CD4-positive, alpha-beta T cell treated with Interleukin-17A for 4 hours (primary cell): Measurements from ENCODE around the gene CNTN6.

Experiments used
- DNase-seq: peaks from one replicate; pipeline ENCODE4 v3.0.0-alpha.2; 2020; ENCODE audit warnings: mixed read lengths

The CNTN6 gene

DNA sequence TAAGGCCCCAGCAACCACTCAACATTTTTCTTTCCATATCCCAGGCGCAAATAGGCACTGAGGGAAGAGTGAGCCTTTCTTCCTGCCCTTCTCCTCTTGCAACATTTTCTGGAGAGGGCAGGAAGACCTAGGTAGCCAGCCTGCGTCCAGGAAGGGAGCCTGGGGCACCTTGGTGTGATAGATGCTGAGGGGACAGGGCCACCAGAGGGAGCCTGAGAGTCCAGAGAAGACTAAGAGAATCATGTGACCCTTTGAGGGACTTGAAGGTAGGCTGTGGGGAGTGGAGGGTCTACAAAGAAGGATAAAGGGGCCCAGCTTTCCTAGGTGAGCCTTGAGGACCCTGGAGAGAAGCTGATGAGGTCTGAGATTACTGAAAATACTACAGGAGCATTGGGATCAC is 346.6 kb downstream of the CNTN6 start:
- no peak for DNase-seq

DNA sequence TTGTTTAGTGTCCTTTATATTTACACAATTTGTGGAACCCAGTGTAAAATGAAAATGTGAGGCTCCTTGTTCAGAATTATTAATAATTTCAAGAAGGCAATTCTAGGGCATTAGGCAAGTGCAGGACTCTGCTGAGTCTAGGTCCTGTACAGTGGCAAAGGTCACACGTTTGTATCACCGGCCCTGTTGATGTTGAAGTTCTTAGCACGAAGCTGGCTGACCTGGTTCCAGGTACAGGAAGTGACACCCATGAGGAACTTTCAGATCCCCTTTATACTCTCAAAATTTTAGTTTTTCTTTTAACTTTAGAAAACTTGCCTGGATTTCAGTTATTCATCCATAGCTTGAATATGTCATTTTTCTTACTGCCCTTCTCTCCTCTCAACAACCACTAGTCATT is 349.4 kb downstream of the CNTN6 start:
- DNase-seq: no peak

DNA sequence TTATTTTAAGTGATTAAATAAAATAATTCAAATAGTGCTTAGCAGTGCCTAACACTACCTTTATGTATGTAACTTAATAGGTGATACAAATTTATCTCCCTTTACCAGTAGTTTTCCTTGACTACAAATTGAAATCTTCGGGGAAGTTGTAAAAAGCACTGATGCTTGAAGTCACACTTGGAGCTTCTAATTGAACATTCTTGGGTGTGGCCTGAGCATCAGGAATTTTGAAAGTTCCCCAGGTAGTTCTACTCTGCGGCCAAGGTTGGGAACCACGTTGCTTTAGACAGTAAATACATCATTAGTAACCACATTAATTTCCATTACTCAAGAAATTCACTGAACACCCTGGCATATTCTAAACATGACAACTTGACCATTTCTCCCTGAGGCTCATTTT is 351.4 kb downstream of the CNTN6 start:
- no peak for DNase-seq

DNA sequence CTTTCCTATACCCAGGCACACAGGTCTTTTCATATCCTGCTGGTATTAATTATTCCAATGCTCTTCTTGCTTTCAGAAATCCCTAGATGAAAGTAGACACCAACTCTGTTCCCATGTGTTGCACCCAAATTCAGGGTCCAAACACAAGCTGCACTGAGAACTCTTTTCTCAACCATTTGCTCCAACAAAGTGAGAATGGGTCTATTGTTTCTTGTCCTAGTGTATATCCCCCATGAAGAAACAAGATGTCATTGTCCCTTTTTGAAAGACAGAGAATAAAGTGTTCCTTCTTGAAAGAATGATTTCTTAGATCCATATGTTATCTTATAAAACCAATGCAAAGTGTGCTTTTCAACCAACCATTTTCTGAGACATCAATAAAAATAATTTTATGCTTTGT is 353.7 kb downstream of the CNTN6 start:
- no peak for DNase-seq

DNA sequence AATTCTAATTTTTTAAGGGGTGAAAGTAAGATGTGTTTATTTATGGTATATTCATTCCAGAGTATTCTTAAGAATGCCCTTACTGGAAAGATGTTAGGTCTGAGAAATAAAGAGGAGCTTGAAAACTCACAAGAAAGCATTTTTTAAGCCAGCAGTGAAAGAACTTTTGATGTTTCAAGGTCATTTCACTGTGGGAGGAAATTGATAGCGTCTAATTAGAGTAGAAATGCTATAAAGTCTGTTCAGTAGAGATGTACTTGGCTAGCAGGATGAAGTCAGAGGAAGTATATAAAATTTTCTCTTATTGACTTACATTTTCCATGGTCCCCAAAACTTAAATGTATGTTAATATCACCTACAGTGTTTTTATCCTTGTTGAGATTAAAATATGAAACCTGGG is 354.6 kb downstream of the CNTN6 start:
- DNase-seq: no peak

DNA sequence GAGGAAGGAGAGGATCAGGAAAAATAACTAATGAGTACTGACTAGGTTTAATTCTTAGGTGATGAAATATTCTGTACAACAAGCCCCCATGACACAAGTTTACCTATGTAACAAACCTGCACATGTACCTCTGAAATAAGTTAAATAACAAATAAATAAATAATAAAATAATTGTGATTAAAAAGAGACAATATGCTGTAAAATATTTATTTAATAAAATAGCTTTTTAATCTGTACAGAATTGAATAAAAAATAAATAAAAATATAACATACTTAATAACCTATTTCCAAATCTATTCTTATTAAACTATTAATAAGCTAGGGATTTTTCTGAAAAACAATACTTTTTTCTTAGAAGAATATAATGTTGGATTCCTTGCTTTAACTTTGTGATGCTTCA is 355.6 kb downstream of the CNTN6 start:
- no peak for DNase-seq
